WTC11 (cell line): ENCODE data around the gene CNOT6L. TPM values are rescaled to one million over a fixed set of nuclear protein-coding genes. Genes with fewer than 3 reads are reported as not detected.
"Not testable (repeated sequence)": the region's sequence is repeated elsewhere in the genome, so short reads cannot be mapped to it uniquely, and the experiment has no call there.

Experiments
- ATAC-seq: fragments of 200-7000 bp; cut with Tn5 transposase; 2 replicates; pipeline ENCODE4 v1.10.0; 2021; ENCODE audit warnings: mild to moderate bottlenecking, moderate library complexity
- CTCF ChIA-PET: fragments of 300-600 bp; sonication (Branson Sonifier 250); formaldehyde crosslinking; loops from one replicate; lab custom pipeline; 2021; ENCODE audit warnings: antibody characterized with exemption; lab: Charles Lee
- POLR2A ChIA-PET: fragments of 350-600 bp; sonication (Branson Sonifier 250); formaldehyde crosslinking; loops from one replicate; lab custom pipeline; 2021; ENCODE audit warnings: antibody characterized with exemption; lab: Charles Lee
- DNase-seq: peaks from one replicate; pipeline ENCODE4 v3.0.0; 2021; ENCODE audit warnings: low spot score
- H3K27ac Mint-ChIP-seq: 2 replicates; pipeline ENCODE4 v1.8.0; 2021; ENCODE audit warnings: mixed read lengths
- H3K27me3 Mint-ChIP-seq: 2 replicates; pipeline ENCODE4 v1.8.0; 2021; ENCODE audit warnings: low read depth, mild to moderate bottlenecking, moderate library complexity, mixed read lengths
- H3K36me3 Mint-ChIP-seq: 2 replicates; pipeline ENCODE4 v1.8.0; 2021; ENCODE audit warnings: mixed read lengths
- H3K4me1 Mint-ChIP-seq: 2 replicates; pipeline ENCODE4 v1.8.0; 2022; ENCODE audit warnings: mixed read lengths
- H3K4me3 Mint-ChIP-seq: 2 replicates; pipeline ENCODE4 v1.8.0; 2021; ENCODE audit warnings: mild to moderate bottlenecking, moderate library complexity, mixed read lengths
- H3K9me3 Mint-ChIP-seq: 2 replicates; pipeline ENCODE4 v1.8.0; 2021; ENCODE audit warnings: mixed read lengths
- ATF3 ChIP-seq: sonication (generic); formaldehyde crosslinking; conservative IDR thresholded peaks from 2 replicates; pipeline ENCODE4 v1.8.1; 2022; ENCODE audit warnings: mild to moderate bottlenecking, missing genetic modification reagents
- CREM ChIP-seq: sonication (generic); formaldehyde crosslinking; IDR thresholded peaks from 2 replicates; pipeline ENCODE4 v1.8.1; 2022; ENCODE audit warnings: mild to moderate bottlenecking, missing genetic modification reagents, moderate library complexity
- E2F5 ChIP-seq: sonication (generic); formaldehyde crosslinking; IDR thresholded peaks from 2 replicates; pipeline ENCODE4 v1.8.1; 2022; ENCODE audit warnings: mild to moderate bottlenecking, moderate library complexity, missing genetic modification reagents
- FOXP4 ChIP-seq: sonication (generic); formaldehyde crosslinking; IDR thresholded peaks from 2 replicates; pipeline ENCODE4 v1.8.0; 2022; ENCODE audit warnings: mild to moderate bottlenecking, missing genetic modification reagents
- MAX ChIP-seq: sonication (generic); formaldehyde crosslinking; IDR thresholded peaks from 2 replicates; pipeline ENCODE4 v1.8.0; 2022; ENCODE audit warnings: mild to moderate bottlenecking, missing genetic modification reagents
- PREB ChIP-seq: sonication (generic); formaldehyde crosslinking; IDR thresholded peaks from 2 replicates; pipeline ENCODE4 v1.8.1; 2022; ENCODE audit warnings: mild to moderate bottlenecking, missing genetic modification reagents, moderate library complexity, borderline replicate concordance
- PRRX2 ChIP-seq: fragments of 250-450 bp; sonication (Bioruptor Pico); IDR thresholded peaks from 2 replicates; pipeline ENCODE4 v1.8.0; 2021; ENCODE audit warnings: mild to moderate bottlenecking
- SOX15 ChIP-seq: fragments of 250-450 bp; sonication (Bioruptor Pico); IDR thresholded peaks from 2 replicates; pipeline ENCODE4 v1.9.0; 2021; ENCODE audit warnings: mild to moderate bottlenecking
- USF1 ChIP-seq: sonication (generic); formaldehyde crosslinking; IDR thresholded peaks from 2 replicates; pipeline ENCODE4 v1.8.0; 2022; ENCODE audit warnings: mild to moderate bottlenecking, missing genetic modification reagents
- ZMAT4 ChIP-seq: fragments of 250-450 bp; sonication (Bioruptor Pico); IDR thresholded peaks from 2 replicates; pipeline ENCODE4 v1.9.0; 2021; ENCODE audit warnings: mild to moderate bottlenecking
- ZNF121 ChIP-seq: sonication (generic); formaldehyde crosslinking; IDR thresholded peaks from 2 replicates; pipeline ENCODE4 v1.8.0; 2023; ENCODE audit warnings: missing genetic modification reagents
- ZNF281 ChIP-seq: sonication (generic); formaldehyde crosslinking; IDR thresholded peaks from 2 replicates; pipeline ENCODE4 v1.8.0; 2023; ENCODE audit warnings: mild to moderate bottlenecking, missing genetic modification reagents
- ZNF532 ChIP-seq: fragments of 250-450 bp; sonication (Bioruptor Pico); IDR thresholded peaks from 2 replicates; pipeline ENCODE4 v1.9.0; 2021; ENCODE audit warnings: mild to moderate bottlenecking, borderline replicate concordance
- ZNF671 ChIP-seq: fragments of 250-450 bp; sonication (Bioruptor Pico); IDR thresholded peaks from 2 replicates; pipeline ENCODE4 v1.8.0; 2021; ENCODE audit warnings: mild to moderate bottlenecking
- total RNA-seq: library from RNA; stranded (reverse); gene quantifications from 3 replicates; pipeline ENCODE4 v1.2.3, GENCODE V29; 2021

CNOT6L gene
- total RNA-seq, 1 experiment from 2014 or later = 21.6 TPM

GRCh38 chr4:77865259-77865658 is 46.1 kb upstream of the CNOT6L start (continued):
- TF ChIP-seq ATF3 (CRISPR knock-in tag) = no peak

- H3K9me3 Mint-ChIP-seq, DNase-seq, H3K27me3 Mint-ChIP-seq, ATAC-seq, H3K36me3 Mint-ChIP-seq: not testable (repeated sequence)
- Mint-ChIP-seq H3K4me3 (peak overlapping the region; percentile 94), H3K4me1 (peaks cover 20% of the 10 kb centered on the region), H3K27ac (peak overlapping the region; percentile 99)
- ChIA-PET CTCF (interaction anchor here (0.6 to 1.6 kb wide), 2 partner anchors 44 to 363 kb away, joined by 3 to 4 read pairs; partner anchors contain the start of gene CNOT6L), POLR2A (interaction anchor here (1.8 kb wide), 1 partner anchor 43 kb away, joined by 15 read pairs; no protein-coding TSS in a partner anchor)
These were observed 44.2 kb upstream of the CNOT6L start for GRCh38 chr4:77863341-77863740.

GRCh38 chr4:77862478-77863216 is 43.5 kb upstream of the CNOT6L start, which contains the start of gene MRPL1:
Gene MRPL1 (plus strand): TSS chr4:77862830. CDS start chr4:77862849, 19 bp downstream.
- peak; percentile 92 for ATAC-seq
- peak; percentile 83 for DNase-seq
- peak within 1 kb of the TSS; percentile 94 for H3K4me3 Mint-ChIP-seq
- peaks cover 10% of the 10 kb centered on the region for H3K36me3 Mint-ChIP-seq
- H3K4me1 Mint-ChIP-seq = peaks cover 20% of the 10 kb centered on the region
- CTCF ChIA-PET = interaction anchor here (0.5 to 1.6 kb wide), 3 partner anchors 15 to 45 kb away, joined by 3 to 5 read pairs (median 4); partner anchors contain the start of gene CNOT6L
- peak within 1 kb of the TSS; percentile 99 for H3K27ac Mint-ChIP-seq
- H3K9me3 Mint-ChIP-seq = no peaks in the 10 kb centered on the region
- POLR2A ChIA-PET = interaction anchor here (0.6 to 1.8 kb wide), 8 partner anchors 33 to 199 kb away, joined by 3 to 15 read pairs (median 4); no protein-coding TSS in a partner anchor
- H3K27me3 Mint-ChIP-seq = no peaks in the 10 kb centered on the region
- TF ChIP-seq ZNF281 (0 out of 2 replicates have a peak, but pooled peaks have one; percentile 26), MAX (CRISPR knock-in tag) (peak; percentile 85), ZNF671 (CRISPR knock-in tag) (0 out of 2 replicates have a peak, but pooled peaks have one; percentile 19), PRRX2 (CRISPR knock-in tag) (no peak), SOX15 (no peak), ZNF532 (CRISPR knock-in tag) (0 out of 2 replicates have a peak, but pooled peaks have one; percentile 17), PREB (CRISPR knock-in tag) (0 out of 2 replicates have a peak, but pooled peaks have one; percentile 76), USF1 (CRISPR knock-in tag) (peak; percentile 45; the same call in 1 of the 2 replicates), FOXP4 (CRISPR knock-in tag) (peak; percentile 48; the same call in 1 of the 2 replicates), E2F5 (CRISPR knock-in tag) (0 out of 2 replicates have a peak, but pooled peaks have one; percentile 36), ZMAT4 (CRISPR knock-in tag) (no peak), CREM (CRISPR knock-in tag) (peak; percentile 22; the same call in 1 of the 2 replicates), ZNF121 (CRISPR knock-in tag) (peak; percentile 80; the same call in 1 of the 2 replicates)
